Ishikawa (cell line): ENCODE results near the gene CYBC1.

ENCODE experiments used
- CEBPB ChIP-seq: IDR thresholded peaks from 2 replicates; pipeline ENCODE4 v1.6.1; 2012
- EGR1 ChIP-seq: IDR thresholded peaks from 2 replicates; pipeline ENCODE4 v1.6.1; 2012
- EP300 ChIP-seq: IDR thresholded peaks from 2 replicates; pipeline ENCODE4 v1.6.1; 2012; ENCODE audit warnings: borderline replicate concordance
- NFIC ChIP-seq: IDR thresholded peaks from 2 replicates; pipeline ENCODE4 v1.6.1; 2012
- REST ChIP-seq: IDR thresholded peaks from 2 replicates; pipeline ENCODE4 v1.6.1; 2012; ENCODE audit warnings: low read depth, mild to moderate bottlenecking
- TAF1 ChIP-seq: IDR thresholded peaks from 2 replicates; pipeline ENCODE4 v1.6.1; 2012; ENCODE audit warnings: low read depth, mild to moderate bottlenecking
- TCF12 ChIP-seq: IDR thresholded peaks from 2 replicates; pipeline ENCODE4 v1.6.1; 2012; ENCODE audit warnings: low read depth
- YY1 ChIP-seq: IDR thresholded peaks from 2 replicates; pipeline ENCODE4 v1.6.1; 2012; ENCODE audit warnings: low read depth
- ZBTB7A ChIP-seq: IDR thresholded peaks from 2 replicates; pipeline ENCODE4 v1.6.1; 2012; ENCODE audit warnings: low read depth

- no peak for TF ChIP-seq TAF1
- TF ChIP-seq EGR1: no peak
- TF ChIP-seq ZBTB7A: no peak
- no peak for TF ChIP-seq EP300
- TF ChIP-seq REST: no peak
- TF ChIP-seq NFIC: no peak
- TF ChIP-seq CEBPB: no peak
- no peak for TF ChIP-seq TCF12
- TF ChIP-seq YY1: no peak
Observed at GRCh38 chr17:82411396-82412053, 39.0 kb downstream of the CYBC1 start.
